ENCODE data around the gene PGM1. TPM values are rescaled to one million over a fixed set of nuclear protein-coding genes. Genes with fewer than 3 reads are reported as not detected.

PGM1 gene
- total RNA-seq, 1 donor from 2014 or later: 44.2 TPM

GRCh38 chr1:63705078-63705477 is 111.9 kb downstream of the PGM1 start:
- DNase-seq: no peak

DNA sequence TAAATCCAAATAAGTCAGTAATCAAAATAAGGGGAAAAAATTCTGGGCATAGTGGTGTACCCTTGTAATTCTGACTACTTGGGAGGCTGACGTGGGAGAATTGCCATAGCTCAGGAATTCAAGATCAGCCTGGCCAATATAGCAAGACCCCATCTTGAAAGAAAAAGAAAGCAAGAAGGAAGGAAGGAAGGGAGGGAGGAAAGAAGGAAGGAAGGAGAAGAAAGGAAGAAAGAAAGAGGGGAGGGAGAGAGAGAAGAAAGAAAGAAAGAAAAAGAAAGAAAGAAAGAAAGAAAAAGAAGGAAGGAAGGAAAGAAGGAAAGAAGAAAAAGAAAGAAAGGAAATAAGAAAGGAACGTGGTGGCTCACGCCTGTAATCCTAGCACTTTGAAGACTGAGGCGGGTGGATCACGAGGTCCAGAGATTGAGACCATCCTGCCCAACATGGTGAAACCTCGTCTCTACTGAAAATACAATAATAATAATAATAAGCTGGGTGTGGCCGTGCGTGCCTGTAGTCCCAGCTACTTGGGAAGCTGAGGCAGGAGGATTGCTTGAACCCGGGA is 116.1 kb downstream of the PGM1 start:
- DNase-seq: no peak

Other genes starting within 250 kb of the PGM1 start
- gene ALG6, start 225.8 kb upstream of the PGM1 start, total RNA-seq: 13.8 and 20.8 TPM in 2 replicates
- 9.7 and 21.0 TPM in 2 replicates for gene ITGB3BP, start 70.2 kb upstream of the PGM1 start, total RNA-seq
- 5.1 and 5.4 TPM in 2 replicates for gene EFCAB7, start 69.9 kb upstream of the PGM1 start, total RNA-seq
- gene ROR1, start 180.6 kb downstream of the PGM1 start, total RNA-seq: 0.17 and 0.84 TPM in 2 replicates